Choroid plexus epithelial cell (primary cell): ENCODE results near the gene CYP27C1.

Source experiments
- DNase-seq: peaks from one replicate; pipeline ENCODE4 v3.0.0-alpha.2; 2010; ENCODE audit warnings: low read depth
- H3K4me3 ChIP-seq: 2 replicates; pipeline ENCODE4 v1.5.1; 2011; ENCODE audit warnings: low read depth, mild to moderate bottlenecking, control low read depth, low read length, moderate library complexity
- TF ChIP-seq, protein P1 (sequence below): conservative IDR thresholded peaks from 2 replicates; pipeline ENCODE4 v1.5.1; 2011; ENCODE audit warnings: low read depth, mild to moderate bottlenecking, control low read depth, inconsistent platforms, low read length, moderate library complexity

CYP27C1 gene

DNA sequence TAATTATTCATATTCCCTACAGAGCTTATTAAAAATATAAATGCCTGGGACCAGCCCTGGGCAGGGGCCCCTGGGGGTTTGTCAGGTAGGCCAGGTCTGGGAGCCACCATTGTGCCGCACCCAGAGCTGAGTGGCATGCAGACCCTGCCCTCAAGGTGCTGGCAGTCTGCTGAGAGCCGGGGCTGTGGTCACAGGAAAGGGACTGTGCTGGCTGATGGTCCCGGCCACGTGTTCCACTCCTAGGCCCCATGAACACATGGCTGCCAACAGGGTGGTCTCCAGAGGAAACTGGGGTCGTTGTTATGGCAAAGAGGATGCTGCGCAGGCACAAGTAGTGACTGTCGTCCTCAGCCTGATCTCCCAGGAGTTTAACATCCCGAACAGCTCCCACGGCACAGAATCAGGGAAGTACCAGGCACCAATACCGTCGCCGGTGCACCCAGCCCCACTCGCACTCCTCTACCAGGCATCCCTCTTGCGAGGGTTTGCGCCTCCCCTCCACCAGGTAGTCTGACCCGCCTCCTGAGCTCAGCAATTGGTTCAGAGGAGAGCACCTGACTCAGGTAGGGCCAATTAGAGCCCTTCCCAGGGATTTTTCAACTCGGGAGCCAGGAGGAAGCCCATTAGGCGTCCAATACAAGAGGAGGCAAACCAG is 73.9 kb downstream of the CYP27C1 start:
- H3K4me3 ChIP-seq, result no peak overlapping the region
- TF ChIP-seq, protein P1, sequence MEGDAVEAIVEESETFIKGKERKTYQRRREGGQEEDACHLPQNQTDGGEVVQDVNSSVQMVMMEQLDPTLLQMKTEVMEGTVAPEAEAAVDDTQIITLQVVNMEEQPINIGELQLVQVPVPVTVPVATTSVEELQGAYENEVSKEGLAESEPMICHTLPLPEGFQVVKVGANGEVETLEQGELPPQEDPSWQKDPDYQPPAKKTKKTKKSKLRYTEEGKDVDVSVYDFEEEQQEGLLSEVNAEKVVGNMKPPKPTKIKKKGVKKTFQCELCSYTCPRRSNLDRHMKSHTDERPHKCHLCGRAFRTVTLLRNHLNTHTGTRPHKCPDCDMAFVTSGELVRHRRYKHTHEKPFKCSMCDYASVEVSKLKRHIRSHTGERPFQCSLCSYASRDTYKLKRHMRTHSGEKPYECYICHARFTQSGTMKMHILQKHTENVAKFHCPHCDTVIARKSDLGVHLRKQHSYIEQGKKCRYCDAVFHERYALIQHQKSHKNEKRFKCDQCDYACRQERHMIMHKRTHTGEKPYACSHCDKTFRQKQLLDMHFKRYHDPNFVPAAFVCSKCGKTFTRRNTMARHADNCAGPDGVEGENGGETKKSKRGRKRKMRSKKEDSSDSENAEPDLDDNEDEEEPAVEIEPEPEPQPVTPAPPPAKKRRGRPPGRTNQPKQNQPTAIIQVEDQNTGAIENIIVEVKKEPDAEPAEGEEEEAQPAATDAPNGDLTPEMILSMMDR, result no peak
- no peak for DNase-seq

DNA sequence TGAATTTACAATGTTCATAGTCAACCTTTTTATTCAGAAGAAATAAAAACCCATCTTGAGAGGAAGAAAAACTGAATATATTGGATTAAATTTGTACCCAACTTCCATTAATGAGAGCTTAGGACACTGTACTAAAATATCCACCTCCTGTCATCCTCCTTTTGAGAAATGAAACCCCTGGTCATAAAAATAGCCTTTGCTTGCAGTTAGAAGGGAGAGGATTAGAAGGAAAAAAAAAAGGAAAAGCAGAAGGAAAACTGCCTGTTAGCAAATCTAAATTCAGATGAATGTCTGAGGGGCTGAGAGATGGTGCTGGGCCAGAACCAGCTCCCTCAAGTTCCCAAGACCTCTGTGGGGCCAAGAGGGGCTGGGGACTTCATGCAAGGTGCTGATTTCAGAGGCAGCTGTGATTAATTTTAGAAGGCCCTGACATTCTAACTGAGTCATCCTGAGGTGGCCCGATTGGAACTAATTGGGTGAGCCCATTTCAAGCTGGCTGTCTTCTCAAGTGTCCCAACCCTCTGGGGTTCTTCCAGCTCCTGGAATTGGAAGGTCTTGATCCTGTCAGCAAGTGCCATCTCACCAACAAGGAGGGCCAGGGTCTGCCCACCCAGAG is 74.7 kb downstream of the CYP27C1 start:
- TF ChIP-seq, protein P1, result no peak
- no peak overlapping the region for H3K4me3 ChIP-seq
- DNase-seq, result no peak

DNA sequence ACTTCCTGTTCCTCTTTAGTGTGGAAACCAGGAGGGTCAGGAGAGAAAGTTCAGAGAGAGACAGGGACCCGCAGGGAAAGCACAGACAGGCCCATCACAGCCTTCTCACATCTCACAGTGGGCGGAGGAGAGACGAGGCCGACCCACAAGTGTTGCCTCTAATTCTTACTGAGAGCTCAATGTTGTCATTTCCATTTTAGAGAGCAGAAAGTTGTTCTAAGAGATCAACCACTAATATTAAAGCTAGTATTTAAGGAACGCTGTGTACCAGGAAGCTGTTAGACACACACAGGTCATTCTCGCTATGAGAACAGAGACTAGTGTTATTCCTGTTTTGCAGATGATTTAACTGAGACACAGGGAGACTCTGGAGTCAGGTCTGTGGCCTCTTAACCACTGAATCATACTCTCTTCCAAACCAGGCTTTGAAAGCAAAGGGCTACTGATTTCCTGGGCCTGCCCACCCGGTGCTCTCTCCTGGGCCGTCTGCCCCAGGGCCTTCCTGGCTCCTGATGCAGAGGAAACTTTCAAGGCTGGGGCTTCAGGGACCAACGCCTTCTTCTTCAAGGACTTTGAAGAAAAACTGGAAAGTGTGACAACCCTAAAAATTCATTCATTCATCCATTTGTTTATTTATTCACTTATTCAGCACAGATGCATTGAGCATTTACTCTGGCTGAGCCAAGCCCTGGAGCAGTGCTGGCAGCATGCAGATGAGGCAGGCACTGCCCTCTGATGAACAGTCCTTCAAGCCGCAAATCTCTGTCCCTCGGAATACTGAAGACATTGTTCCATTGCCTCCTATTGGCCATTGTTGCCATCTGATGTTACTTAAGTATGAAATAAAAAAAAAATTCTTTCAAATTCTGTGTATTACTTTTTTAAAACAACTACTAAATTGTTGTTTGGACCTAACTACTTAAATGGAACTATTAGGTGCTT is 76.0 kb downstream of the CYP27C1 start:
- no peak overlapping the region for H3K4me3 ChIP-seq
- DNase-seq, result peak; percentile 87
- TF ChIP-seq, protein P1, result no peak

DNA sequence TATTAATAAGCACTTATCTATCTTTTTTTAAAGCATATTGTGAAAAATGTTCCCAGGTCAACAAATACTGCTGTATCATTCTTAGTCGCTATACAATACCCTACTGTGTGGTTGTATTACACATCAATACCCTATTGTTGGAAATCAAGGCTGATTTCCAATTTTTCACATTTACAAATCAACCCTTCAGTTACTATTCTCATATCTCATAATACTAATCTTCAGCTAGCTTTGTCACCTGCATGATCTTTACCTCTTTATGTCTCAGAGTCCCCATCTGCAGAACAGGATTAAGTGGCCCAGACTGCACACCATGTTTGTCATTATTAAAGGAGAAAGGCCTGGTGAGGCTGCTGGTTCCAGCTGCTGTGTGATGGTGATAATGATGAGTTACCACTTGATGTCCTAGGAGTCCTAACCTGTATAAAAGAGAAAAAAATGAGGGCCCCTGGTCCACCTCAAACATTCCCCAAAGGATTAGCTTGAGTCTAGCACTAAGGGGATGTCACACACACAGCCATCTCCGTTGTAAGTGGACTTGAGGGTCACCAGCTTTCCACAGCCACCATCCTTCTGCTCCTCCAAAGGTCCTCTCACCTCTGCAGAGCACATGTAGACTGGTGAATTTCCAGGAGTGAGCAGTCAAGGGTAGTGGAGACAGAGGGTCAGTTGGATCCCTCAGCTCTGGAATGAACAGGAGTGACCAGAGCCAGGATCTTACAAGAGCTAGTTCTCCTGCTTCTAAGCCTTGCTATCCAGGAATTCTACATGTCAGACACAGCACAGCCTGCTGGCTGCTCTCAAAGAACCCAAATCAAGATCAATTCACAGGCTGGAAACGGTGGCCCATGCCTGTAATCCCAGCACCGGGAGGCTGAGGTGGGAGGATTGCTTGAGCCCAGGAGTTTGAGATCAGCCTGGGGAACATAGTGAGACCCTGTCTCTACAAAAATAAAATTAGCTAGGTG is 77.2 kb downstream of the CYP27C1 start:
- TF ChIP-seq, protein P1, result peak; percentile 45
- no peak overlapping the region for H3K4me3 ChIP-seq
- DNase-seq, result peak; percentile 40

DNA sequence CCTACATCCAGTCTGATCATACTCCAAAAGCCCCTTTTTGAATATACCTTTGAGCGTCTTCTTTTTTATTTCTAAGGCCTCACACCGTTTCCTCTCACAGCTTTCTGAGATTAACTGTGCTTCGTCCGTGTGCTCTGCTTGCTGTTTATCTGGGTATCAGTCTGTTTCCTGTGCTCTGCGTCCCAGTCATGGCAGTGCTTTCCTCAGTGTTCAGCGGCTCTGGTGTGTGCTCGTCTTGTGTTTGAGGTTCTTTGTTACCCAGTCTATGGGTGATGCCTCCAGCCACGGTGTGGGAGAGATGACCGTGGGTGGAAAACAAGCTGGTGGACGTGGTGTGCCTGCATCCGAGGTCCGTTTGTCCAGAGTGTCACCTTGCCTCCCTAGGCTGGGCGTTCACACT is 79.6 kb downstream of the CYP27C1 start:
- TF ChIP-seq, protein P1, result no peak

DNA sequence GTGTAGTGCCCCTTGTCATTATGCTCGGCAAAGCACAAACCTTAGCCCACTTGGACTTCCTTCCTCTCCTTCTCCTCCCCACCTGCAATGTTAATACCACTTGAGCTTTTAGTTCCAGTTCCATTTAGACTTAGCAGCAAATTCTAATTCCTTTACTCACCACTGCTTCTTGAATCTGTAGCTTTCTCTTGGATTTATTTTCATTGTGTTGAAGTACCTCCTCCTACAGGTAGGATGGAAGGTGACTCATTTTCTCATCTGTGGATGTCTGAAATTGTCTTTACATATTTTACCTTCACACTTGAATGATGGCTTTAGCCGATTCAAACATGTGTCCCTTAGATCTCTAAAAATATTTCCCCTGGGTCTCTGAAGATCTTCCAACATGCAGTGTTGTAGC is 80.3 kb downstream of the CYP27C1 start:
- TF ChIP-seq, protein P1, result no peak
- no peak for DNase-seq
- no peak overlapping the region for H3K4me3 ChIP-seq

More for the DNA sequence above, 79.6 kb downstream of the CYP27C1 start:
- H3K4me3 ChIP-seq, result no peak overlapping the region
- DNase-seq, result no peak
